ENCODE results near the gene METTL27.
"Not testable (repeated sequence)": the region's sequence is repeated elsewhere in the genome, so short reads cannot be mapped to it uniquely, and the experiment has no call there.

The METTL27 gene

GRCh38 chr7:73821597-73822285, 20.6 kb downstream of the METTL27 start:
- DNase-seq (ENCODE audit: low read depth in 2 of 2, low spot score in 1 of 2), result not testable (repeated sequence)

- no peak for DNase-seq (ENCODE audit: low read depth in 2 of 2, low spot score in 1 of 2)
Measured at GRCh38 chr7:73820013-73820412, 22.3 kb downstream of the METTL27 start.

- DNase-seq (ENCODE audit: low read depth in 2 of 2, low spot score in 1 of 2), result no peak
Measured at GRCh38 chr7:73817121-73817520, 25.2 kb downstream of the METTL27 start.

- DNase-seq (ENCODE audit: low read depth in 2 of 2, low spot score in 1 of 2), result no peak
Measured at GRCh38 chr7:73815436-73815835, 26.9 kb downstream of the METTL27 start.

GRCh38 chr7:73812996-73813395, 29.3 kb downstream of the METTL27 start:
- DNase-seq (ENCODE audit: low read depth in 2 of 2, low spot score in 1 of 2), result no peak

- DNase-seq (ENCODE audit: low read depth in 2 of 2, low spot score in 1 of 2), result peak in 1 of 2 donors; percentile 10
Measured at GRCh38 chr7:73811760-73812168, 30.6 kb downstream of the METTL27 start.

- DNase-seq (ENCODE audit: low read depth in 2 of 2, low spot score in 1 of 2), result no peak
Measured at GRCh38 chr7:73810998-73811360, 31.3 kb downstream of the METTL27 start.

GRCh38 chr7:73809467-73809951, 32.8 kb downstream of the METTL27 start:
- DNase-seq (ENCODE audit: low read depth in 2 of 2, low spot score in 1 of 2), result no peak

GRCh38 chr7:73802459-73802858, 39.9 kb downstream of the METTL27 start:
- no peak for DNase-seq (ENCODE audit: low read depth in 2 of 2, low spot score in 1 of 2)

- DNase-seq (ENCODE audit: low read depth in 2 of 2, low spot score in 1 of 2), result no peak
Measured at GRCh38 chr7:73801577-73801976, 40.7 kb downstream of the METTL27 start.

GRCh38 chr7:73799282-73800141, 42.8 kb downstream of the METTL27 start:
- DNase-seq (ENCODE audit: low read depth in 2 of 2, low spot score in 1 of 2), result no peak

GRCh38 chr7:73797176-73797575, 45.1 kb downstream of the METTL27 start:
- not testable (repeated sequence) for DNase-seq (ENCODE audit: low read depth in 2 of 2, low spot score in 1 of 2)

- not testable (repeated sequence) for DNase-seq (ENCODE audit: low read depth in 2 of 2, low spot score in 1 of 2)
Measured at GRCh38 chr7:73796656-73797055, 45.7 kb downstream of the METTL27 start.

- DNase-seq (ENCODE audit: low read depth in 2 of 2, low spot score in 1 of 2), result not testable (repeated sequence)
Measured at GRCh38 chr7:73795188-73795587, 47.1 kb downstream of the METTL27 start.

GRCh38 chr7:73791170-73791690, 51.1 kb downstream of the METTL27 start:
- DNase-seq (ENCODE audit: low read depth in 2 of 2, low spot score in 1 of 2), result not testable (repeated sequence)

GRCh38 chr7:73789051-73789450, 53.3 kb downstream of the METTL27 start:
- DNase-seq (ENCODE audit: low read depth in 2 of 2, low spot score in 1 of 2), result no peak

- DNase-seq (ENCODE audit: low read depth in 2 of 2, low spot score in 1 of 2), result not testable (repeated sequence)
Measured at GRCh38 chr7:73787786-73788048, 54.6 kb downstream of the METTL27 start.

- no peak for DNase-seq (ENCODE audit: low read depth in 2 of 2, low spot score in 1 of 2)
Measured at GRCh38 chr7:73786588-73786987, 55.7 kb downstream of the METTL27 start.
